ENCODE results near the gene NDUFA3. TPM values are rescaled to one million over a fixed set of nuclear protein-coding genes. Genes with fewer than 3 reads are reported as not detected.

Gene NDUFA3
- total RNA-seq, 5 donors from 2014 or later (not counting 1 experiment from before 2014, with no cell fraction given) = 77.4 to 137 (median 123) TPM

DNA sequence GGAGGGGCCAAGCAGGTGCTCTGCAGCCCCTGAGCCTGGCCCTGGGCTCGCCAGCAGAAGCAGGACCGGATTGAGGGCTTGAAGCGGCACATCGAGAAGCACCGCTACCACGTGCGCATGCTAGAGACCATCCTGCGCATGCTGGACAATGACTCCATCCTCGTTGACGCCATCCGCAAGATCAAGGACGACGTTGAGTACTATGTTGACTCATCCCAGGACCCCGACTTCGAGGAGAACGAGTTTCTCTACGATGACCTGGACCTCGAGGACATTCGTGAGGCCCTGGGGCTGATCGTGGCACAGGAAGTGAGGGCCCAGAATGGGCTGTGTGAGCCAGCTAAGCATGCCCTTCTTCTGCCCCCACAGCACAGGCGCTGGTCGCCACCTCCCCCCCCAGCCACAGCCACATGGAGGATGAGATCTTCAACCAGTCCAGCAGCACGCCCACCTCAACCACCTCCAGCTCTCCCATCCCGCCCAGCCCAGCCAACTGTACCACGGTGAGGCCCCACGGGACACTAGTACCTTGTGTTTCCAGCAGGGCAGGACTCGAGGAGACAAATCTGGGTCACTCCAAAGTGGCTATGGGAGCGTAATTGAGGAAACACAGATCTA, 43.0 kb downstream of the NDUFA3 start:
- H3K36me3 ChIP-seq (ENCODE audit: control insufficient read depth in 2 of 2, extremely low read depth in 1 of 2, insufficient read depth in 1 of 2, low read length in 1 of 2) = peaks cover 37 to 92% of the 10 kb centered on the region in 2 donors
- Mint-ChIP-seq H3K27me3 (no peaks in the 10 kb centered on the region), H3K27ac (no peak overlapping the region), H3K4me1 (peaks cover 15 to 18% (median 16%) of the 10 kb centered on the region in 3 donors), H3K36me3 (peaks cover 54% of the 10 kb centered on the region), H3K9me3 (no peaks in the 10 kb centered on the region), H3K4me3 (no peak overlapping the region)
- no peaks in the 10 kb centered on the region for H3K27me3 ChIP-seq (replicated peaks in 1 of 2; ENCODE audit: control insufficient read depth in 2 of 2, extremely low read depth in 1 of 2, insufficient read depth in 2 of 2, low read length in 1 of 2)
- peaks cover 0 to 8% of the 10 kb centered on the region in 2 experiments for H3K4me1 ChIP-seq (ENCODE audit: control insufficient read depth in 1 of 2, extremely low read depth in 1 of 2, insufficient read depth in 2 of 2, low read length in 2 of 2)
- ChIA-PET CTCF (interaction anchor here in 1 of 2 donors (0.8 kb wide), 1 partner anchor 46 kb away, joined by 4 read pairs; no protein-coding TSS in a partner anchor), POLR2A (no interaction called here)
- ATAC-seq (replicated peaks in 1 of 4) (no peak), DNase-seq (no peak)
- no peak overlapping the region for H3K4me3 ChIP-seq (ENCODE audit: control insufficient read depth in 1 of 2, extremely low read depth in 1 of 2, low read length in 1 of 2)
- no peak overlapping the region for H3K27ac ChIP-seq (ENCODE audit: low read length)
- 91% methylated on average over 22 of the region's 28 CpGs for WGBS (ENCODE audit: insufficient coverage)
- no peaks in the 10 kb centered on the region for H3K9me3 ChIP-seq

DNA sequence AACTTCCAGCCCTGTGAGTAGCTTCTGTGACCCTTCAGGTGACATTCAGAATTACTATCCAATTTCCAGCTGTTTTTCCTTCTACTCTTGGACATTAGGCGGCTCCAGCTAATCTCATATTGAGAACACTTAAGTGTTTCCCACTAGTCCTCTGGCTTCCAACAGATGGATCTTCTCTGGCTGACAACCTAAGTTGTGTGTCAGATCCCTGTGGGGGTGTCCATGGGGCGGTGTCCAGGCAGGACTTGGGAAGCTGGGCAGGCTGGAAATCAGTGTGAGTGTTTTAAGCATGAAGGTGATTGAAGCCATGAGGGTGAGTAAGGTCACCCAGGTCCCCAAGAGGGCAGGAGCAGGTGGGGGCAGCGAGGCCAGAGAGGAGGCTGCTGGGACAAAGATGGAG, 45.0 kb downstream of the NDUFA3 start:
- peaks cover 0 to 2% (median 1%) of the 10 kb centered on the region in 3 donors for H3K4me1 Mint-ChIP-seq
- ChIA-PET POLR2A (no interaction called here), CTCF (no interaction called here)
- ATAC-seq (replicated peaks in 1 of 4) = no peak
- no peaks in the 10 kb centered on the region for H3K27me3 Mint-ChIP-seq
- 100% methylated on average over 2 of the region's 3 CpGs for WGBS (ENCODE audit: insufficient coverage)
- H3K27ac ChIP-seq (ENCODE audit: low read length) = no peak overlapping the region
- H3K36me3 Mint-ChIP-seq = peaks cover 61% of the 10 kb centered on the region
- no peak for DNase-seq
- no peaks in the 10 kb centered on the region for H3K9me3 ChIP-seq
- no peak overlapping the region for H3K4me3 ChIP-seq (ENCODE audit: control insufficient read depth in 1 of 2, extremely low read depth in 1 of 2, low read length in 1 of 2)
- H3K27me3 ChIP-seq (replicated peaks in 1 of 2; ENCODE audit: control insufficient read depth in 2 of 2, extremely low read depth in 1 of 2, insufficient read depth in 2 of 2, low read length in 1 of 2) = no peaks in the 10 kb centered on the region
- no peak overlapping the region for H3K4me3 Mint-ChIP-seq
- H3K9me3 Mint-ChIP-seq = no peaks in the 10 kb centered on the region
- H3K27ac Mint-ChIP-seq = no peak overlapping the region
- peaks cover 47 to 91% of the 10 kb centered on the region in 2 donors for H3K36me3 ChIP-seq (ENCODE audit: control insufficient read depth in 2 of 2, extremely low read depth in 1 of 2, insufficient read depth in 1 of 2, low read length in 1 of 2)
- peaks cover 0 to 6% of the 10 kb centered on the region in 2 experiments for H3K4me1 ChIP-seq (ENCODE audit: control insufficient read depth in 1 of 2, extremely low read depth in 1 of 2, insufficient read depth in 2 of 2, low read length in 2 of 2)

DNA sequence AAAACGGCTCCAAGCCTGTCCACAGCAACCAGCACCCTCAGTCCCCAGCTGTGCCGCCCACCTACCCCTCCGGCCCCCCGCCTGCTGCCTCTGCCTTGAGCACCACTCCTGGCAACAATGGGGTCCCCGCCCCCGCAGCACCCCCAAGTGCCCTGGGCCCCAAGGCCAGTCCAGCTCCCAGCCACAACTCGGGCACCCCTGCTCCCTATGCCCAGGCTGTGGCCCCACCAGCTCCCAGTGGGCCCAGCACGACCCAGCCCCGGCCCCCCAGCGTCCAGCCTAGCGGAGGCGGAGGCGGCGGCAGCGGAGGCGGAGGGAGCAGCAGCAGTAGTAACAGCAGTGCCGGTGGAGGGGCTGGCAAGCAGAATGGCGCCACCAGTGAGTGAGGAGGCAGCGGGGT, 45.5 kb downstream of the NDUFA3 start:
- DNase-seq = no peak
- Mint-ChIP-seq H3K36me3 (peaks cover 57% of the 10 kb centered on the region), H3K27ac (no peak overlapping the region), H3K4me1 (peaks cover 2 to 3% (median 2%) of the 10 kb centered on the region in 3 donors), H3K27me3 (no peaks in the 10 kb centered on the region), H3K9me3 (no peaks in the 10 kb centered on the region), H3K4me3 (no peak overlapping the region)
- H3K9me3 ChIP-seq = no peaks in the 10 kb centered on the region
- WGBS (ENCODE audit: insufficient coverage) = 98% methylated on average over 17 of the region's 19 CpGs
- peaks cover 49 to 89% of the 10 kb centered on the region in 2 donors for H3K36me3 ChIP-seq (ENCODE audit: control insufficient read depth in 2 of 2, extremely low read depth in 1 of 2, insufficient read depth in 1 of 2, low read length in 1 of 2)
- peaks cover 2 to 8% of the 10 kb centered on the region in 2 experiments for H3K4me1 ChIP-seq (ENCODE audit: control insufficient read depth in 1 of 2, extremely low read depth in 1 of 2, insufficient read depth in 2 of 2, low read length in 2 of 2)
- H3K27ac ChIP-seq (ENCODE audit: low read length) = no peak overlapping the region
- H3K27me3 ChIP-seq (replicated peaks in 1 of 2; ENCODE audit: control insufficient read depth in 2 of 2, extremely low read depth in 1 of 2, insufficient read depth in 2 of 2, low read length in 1 of 2) = no peaks in the 10 kb centered on the region
- POLR2A ChIA-PET = no interaction called here
- CTCF ChIA-PET = no interaction called here
- H3K4me3 ChIP-seq (ENCODE audit: control insufficient read depth in 1 of 2, extremely low read depth in 1 of 2, low read length in 1 of 2) = no peak overlapping the region
- ATAC-seq (replicated peaks in 1 of 4) = no peak

GRCh38 chr19:54149021-54149812, 46.6 kb downstream of the NDUFA3 start:
- CTCF ChIA-PET = no interaction called here

GRCh38 chr19:54151362-54152035, 48.8 kb downstream of the NDUFA3 start:
- POLR2A ChIA-PET = no interaction called here
- Histone ChIP-seq H3K9me3 (no peaks in the 10 kb centered on the region), H3K4me1 (ENCODE audit: control insufficient read depth in 1 of 2, extremely low read depth in 1 of 2, insufficient read depth in 2 of 2, low read length in 2 of 2) (peaks cover 27 to 40% of the 10 kb centered on the region in 2 experiments), H3K27ac (ENCODE audit: low read length) (no peak overlapping the region), H3K27me3 (replicated peaks in 1 of 2; ENCODE audit: control insufficient read depth in 2 of 2, extremely low read depth in 1 of 2, insufficient read depth in 2 of 2, low read length in 1 of 2) (no peaks in the 10 kb centered on the region), H3K36me3 (ENCODE audit: control insufficient read depth in 2 of 2, extremely low read depth in 1 of 2, insufficient read depth in 1 of 2, low read length in 1 of 2) (peaks cover 43 to 89% of the 10 kb centered on the region in 2 donors), H3K4me3 (ENCODE audit: control insufficient read depth in 1 of 2, extremely low read depth in 1 of 2, low read length in 1 of 2) (no peak overlapping the region)
- Mint-ChIP-seq H3K36me3 (peaks cover 60% of the 10 kb centered on the region), H3K27me3 (no peaks in the 10 kb centered on the region), H3K9me3 (no peaks in the 10 kb centered on the region), H3K4me1 (peaks cover 21 to 30% (median 29%) of the 10 kb centered on the region in 3 donors), H3K4me3 (no peak overlapping the region), H3K27ac (no peak overlapping the region)
- DNase-seq (no peak), ATAC-seq (replicated peaks in 1 of 4) (no peak)
- WGBS (ENCODE audit: insufficient coverage) = 97% methylated on average over 23 of the region's 23 CpGs
- CTCF ChIA-PET = interaction anchor here in 1 of 2 donors (0.6 kb wide), 1 partner anchor 37 kb away, joined by 3 read pairs; no protein-coding TSS in a partner anchor

More at GRCh38 chr19:54149021-54149812, 46.6 kb downstream of the NDUFA3 start:
- H3K36me3 Mint-ChIP-seq = peaks cover 55% of the 10 kb centered on the region
- Histone ChIP-seq H3K4me3 (ENCODE audit: control insufficient read depth in 1 of 2, extremely low read depth in 1 of 2, low read length in 1 of 2) (no peak overlapping the region), H3K4me1 (ENCODE audit: control insufficient read depth in 1 of 2, extremely low read depth in 1 of 2, insufficient read depth in 2 of 2, low read length in 2 of 2) (peaks cover 11 to 19% of the 10 kb centered on the region in 2 experiments), H3K9me3 (no peaks in the 10 kb centered on the region), H3K27me3 (replicated peaks in 1 of 2; ENCODE audit: control insufficient read depth in 2 of 2, extremely low read depth in 1 of 2, insufficient read depth in 2 of 2, low read length in 1 of 2) (no peaks in the 10 kb centered on the region), H3K27ac (ENCODE audit: low read length) (no peak overlapping the region), H3K36me3 (ENCODE audit: control insufficient read depth in 2 of 2, extremely low read depth in 1 of 2, insufficient read depth in 1 of 2, low read length in 1 of 2) (peaks cover 46 to 89% of the 10 kb centered on the region in 2 donors)
- no peak overlapping the region for H3K27ac Mint-ChIP-seq
- DNase-seq (no peak), ATAC-seq (replicated peaks in 1 of 4) (no peak)
- H3K4me3 Mint-ChIP-seq = no peak overlapping the region
- H3K4me1 Mint-ChIP-seq = peaks cover 12 to 13% (median 12%) of the 10 kb centered on the region in 3 donors
- POLR2A ChIA-PET = no interaction called here
- no peaks in the 10 kb centered on the region for H3K27me3 Mint-ChIP-seq
- H3K9me3 Mint-ChIP-seq = no peaks in the 10 kb centered on the region
- WGBS (ENCODE audit: insufficient coverage) = 85% methylated on average over 12 of the region's 12 CpGs

DNA sequence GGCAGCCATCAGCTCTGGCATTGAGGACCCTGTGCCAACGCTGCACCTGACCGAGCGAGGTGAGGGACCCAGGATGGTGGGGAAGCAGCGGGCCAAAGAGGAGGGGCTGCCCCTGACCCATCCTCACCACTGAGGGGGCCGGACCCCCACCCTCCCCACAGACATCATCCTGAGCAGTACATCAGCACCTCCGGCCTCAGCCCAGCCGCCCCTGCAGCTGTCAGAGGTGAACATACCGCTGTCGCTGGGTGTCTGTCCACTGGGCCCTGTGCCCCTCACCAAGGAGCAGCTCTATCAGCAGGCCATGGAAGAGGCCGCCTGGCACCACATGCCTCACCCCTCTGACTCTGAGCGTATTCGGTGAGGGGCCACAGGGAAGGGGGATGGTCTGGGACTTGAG, 49.6 kb downstream of the NDUFA3 start:
- no peaks in the 10 kb centered on the region for H3K27me3 ChIP-seq (replicated peaks in 1 of 2; ENCODE audit: control insufficient read depth in 2 of 2, extremely low read depth in 1 of 2, insufficient read depth in 2 of 2, low read length in 1 of 2)
- no peak overlapping the region for H3K27ac Mint-ChIP-seq
- no peak for DNase-seq
- H3K36me3 Mint-ChIP-seq = peaks cover 58% of the 10 kb centered on the region
- no peak for ATAC-seq (replicated peaks in 1 of 4)
- H3K4me1 Mint-ChIP-seq = peaks cover 28 to 37% (median 34%) of the 10 kb centered on the region in 3 donors
- ChIA-PET POLR2A (no interaction called here), CTCF (no interaction called here)
- WGBS (ENCODE audit: insufficient coverage) = 100% methylated on average over 10 of the region's 12 CpGs
- H3K4me3 ChIP-seq (ENCODE audit: control insufficient read depth in 1 of 2, extremely low read depth in 1 of 2, low read length in 1 of 2) = no peak overlapping the region
- peaks cover 29 to 48% of the 10 kb centered on the region in 2 experiments for H3K4me1 ChIP-seq (ENCODE audit: control insufficient read depth in 1 of 2, extremely low read depth in 1 of 2, insufficient read depth in 2 of 2, low read length in 2 of 2)
- H3K27ac ChIP-seq (ENCODE audit: low read length) = no peak overlapping the region
- no peaks in the 10 kb centered on the region for H3K9me3 Mint-ChIP-seq
- no peak overlapping the region for H3K4me3 Mint-ChIP-seq
- H3K9me3 ChIP-seq = no peaks in the 10 kb centered on the region
- peaks cover 43 to 89% of the 10 kb centered on the region in 2 donors for H3K36me3 ChIP-seq (ENCODE audit: control insufficient read depth in 2 of 2, extremely low read depth in 1 of 2, insufficient read depth in 1 of 2, low read length in 1 of 2)
- no peaks in the 10 kb centered on the region for H3K27me3 Mint-ChIP-seq

All from T-cell (primary cell).